ENCODE measurements around the gene KAT7. TPM values are rescaled to one million over a fixed set of nuclear protein-coding genes. Genes with fewer than 3 reads are reported as not detected.

The KAT7 gene
- polyA plus RNA-seq, 3 donors, result 17.5 to 28.1 (median 18.1) TPM

DNA sequence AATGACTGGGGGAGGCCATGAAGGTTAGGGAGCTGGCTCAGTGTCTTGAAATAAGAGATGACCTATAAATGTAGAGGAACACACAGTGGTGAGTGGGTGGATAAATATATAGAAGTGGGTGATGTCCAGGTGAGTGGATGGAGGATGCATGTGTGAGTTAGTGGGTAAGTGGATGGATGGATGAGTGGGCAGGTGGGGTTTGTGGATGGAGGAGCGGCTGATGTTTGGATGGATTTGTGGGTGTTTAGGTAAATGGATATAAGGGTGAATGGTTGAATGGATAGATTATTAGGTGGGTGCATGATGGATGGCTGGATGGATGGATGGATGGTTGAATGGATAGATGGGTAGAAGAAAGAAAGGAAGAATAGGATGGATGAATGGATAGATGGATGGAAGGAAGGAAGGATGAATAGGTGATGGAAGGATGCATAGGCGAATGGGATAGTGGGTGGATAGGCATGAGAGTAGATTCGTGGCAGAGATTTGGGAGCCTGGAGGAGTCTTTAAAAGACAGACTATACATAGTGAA, 78.5 kb downstream of the KAT7 start:
- no peak for DNase-seq
- Histone ChIP-seq H3K9ac (ENCODE audit: insufficient read depth, low read length, poor library complexity, severe bottlenecking) (no peak overlapping the region), H3K27ac (ENCODE audit: low read depth in 1 of 2, low read length in 2 of 2) (no peak overlapping the region), H3K4me2 (replicated peaks; ENCODE audit: extremely low read depth, low read length, poor library complexity, severe bottlenecking) (no peak overlapping the region), H3K27me3 (ENCODE audit: control insufficient read depth in 2 of 2, insufficient read depth in 2 of 2, low read length in 2 of 2) (peaks cover 0 to 8% of the 10 kb centered on the region in 2 donors), H3K79me2 (ENCODE audit: insufficient read depth, low read length) (no peaks in the 10 kb centered on the region), H3K4me3 (replicated peaks in 1 of 3; ENCODE audit: low read depth in 2 of 3, low read length in 3 of 3) (no peak overlapping the region), H2AFZ (ENCODE audit: insufficient read depth, low read depth, low read length, poor library complexity, severe bottlenecking) (no peak overlapping the region), H3K4me1 (ENCODE audit: control insufficient read depth in 1 of 2, insufficient read depth in 2 of 2, low read length in 2 of 2) (peaks cover 4 to 6% of the 10 kb centered on the region in 2 donors), H4K20me1 (ENCODE audit: insufficient read depth, low read length) (no peaks in the 10 kb centered on the region), H3K9me3 (replicated peaks in 1 of 2; ENCODE audit: control insufficient read depth in 1 of 2, insufficient read depth in 1 of 2, low read length in 2 of 2) (no peaks in the 10 kb centered on the region), H3K36me3 (replicated peaks in 1 of 2; ENCODE audit: control insufficient read depth in 1 of 2, insufficient read depth in 2 of 2, low read length in 2 of 2) (no peaks in the 10 kb centered on the region)
- H3K27me3 Mint-ChIP-seq (ENCODE audit: low read depth in 3 of 3), result peaks cover 5 to 27% (median 15%) of the 10 kb centered on the region in 3 donors
- TF ChIP-seq, protein P1, sequence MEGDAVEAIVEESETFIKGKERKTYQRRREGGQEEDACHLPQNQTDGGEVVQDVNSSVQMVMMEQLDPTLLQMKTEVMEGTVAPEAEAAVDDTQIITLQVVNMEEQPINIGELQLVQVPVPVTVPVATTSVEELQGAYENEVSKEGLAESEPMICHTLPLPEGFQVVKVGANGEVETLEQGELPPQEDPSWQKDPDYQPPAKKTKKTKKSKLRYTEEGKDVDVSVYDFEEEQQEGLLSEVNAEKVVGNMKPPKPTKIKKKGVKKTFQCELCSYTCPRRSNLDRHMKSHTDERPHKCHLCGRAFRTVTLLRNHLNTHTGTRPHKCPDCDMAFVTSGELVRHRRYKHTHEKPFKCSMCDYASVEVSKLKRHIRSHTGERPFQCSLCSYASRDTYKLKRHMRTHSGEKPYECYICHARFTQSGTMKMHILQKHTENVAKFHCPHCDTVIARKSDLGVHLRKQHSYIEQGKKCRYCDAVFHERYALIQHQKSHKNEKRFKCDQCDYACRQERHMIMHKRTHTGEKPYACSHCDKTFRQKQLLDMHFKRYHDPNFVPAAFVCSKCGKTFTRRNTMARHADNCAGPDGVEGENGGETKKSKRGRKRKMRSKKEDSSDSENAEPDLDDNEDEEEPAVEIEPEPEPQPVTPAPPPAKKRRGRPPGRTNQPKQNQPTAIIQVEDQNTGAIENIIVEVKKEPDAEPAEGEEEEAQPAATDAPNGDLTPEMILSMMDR (IDR thresholded peaks at IDR 0.05), result no peak
- peaks cover 6% of the 10 kb centered on the region for H3K4me1 Mint-ChIP-seq
- peaks cover 0 to 1% (median 0%) of the 10 kb centered on the region in 7 donors for H3K9me3 Mint-ChIP-seq
- WGBS (ENCODE audit: insufficient coverage), result 100% methylated on average over 1 of the region's 3 CpGs
- intact Hi-C loops (cut with micrococcal nuclease), result no loop called here
- H3K4me3 Mint-ChIP-seq, result no peak overlapping the region
- H3K27ac Mint-ChIP-seq, result no peak overlapping the region
- no peaks in the 10 kb centered on the region for H3K36me3 Mint-ChIP-seq

DNA sequence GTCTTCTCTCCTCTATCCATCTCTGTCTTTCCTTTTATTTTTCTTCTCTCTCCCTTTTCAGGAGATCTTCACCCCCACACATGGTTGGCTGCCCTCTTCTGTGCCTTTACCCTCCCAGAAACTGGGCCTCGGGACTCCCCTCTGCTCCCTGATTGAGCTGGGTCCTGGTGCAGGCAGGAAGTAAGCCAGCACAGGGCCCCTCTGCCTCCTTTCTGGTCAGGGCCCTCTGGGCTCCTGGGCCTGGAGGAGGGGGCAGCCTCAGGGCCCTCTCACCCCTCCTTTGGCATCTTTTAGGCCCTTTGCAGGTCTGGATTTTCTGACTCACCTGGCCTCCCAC, 80.5 kb downstream of the KAT7 start:
- WGBS (ENCODE audit: insufficient coverage), result 36% methylated on average over 1 of the region's 1 CpG
- Histone ChIP-seq H3K36me3 (replicated peaks in 1 of 2; ENCODE audit: control insufficient read depth in 1 of 2, insufficient read depth in 2 of 2, low read length in 2 of 2) (no peaks in the 10 kb centered on the region), H3K4me3 (replicated peaks in 1 of 3; ENCODE audit: low read depth in 2 of 3, low read length in 3 of 3) (no peak overlapping the region), H3K9ac (ENCODE audit: insufficient read depth, low read length, poor library complexity, severe bottlenecking) (no peak overlapping the region), H3K4me1 (ENCODE audit: control insufficient read depth in 1 of 2, insufficient read depth in 2 of 2, low read length in 2 of 2) (no peaks in the 10 kb centered on the region), H3K79me2 (ENCODE audit: insufficient read depth, low read length) (no peaks in the 10 kb centered on the region), H3K9me3 (replicated peaks in 1 of 2; ENCODE audit: control insufficient read depth in 1 of 2, insufficient read depth in 1 of 2, low read length in 2 of 2) (no peaks in the 10 kb centered on the region), H2AFZ (ENCODE audit: insufficient read depth, low read depth, low read length, poor library complexity, severe bottlenecking) (no peak overlapping the region), H3K27me3 (ENCODE audit: control insufficient read depth in 2 of 2, insufficient read depth in 2 of 2, low read length in 2 of 2) (no peaks in the 10 kb centered on the region), H3K4me2 (replicated peaks; ENCODE audit: extremely low read depth, low read length, poor library complexity, severe bottlenecking) (no peak overlapping the region), H3K27ac (ENCODE audit: low read depth in 1 of 2, low read length in 2 of 2) (no peak overlapping the region), H4K20me1 (ENCODE audit: insufficient read depth, low read length) (no peaks in the 10 kb centered on the region)
- Mint-ChIP-seq H3K36me3 (no peaks in the 10 kb centered on the region), H3K4me3 (no peak overlapping the region), H3K4me1 (peaks cover 2% of the 10 kb centered on the region), H3K9me3 (peaks cover 0 to 1% (median 0%) of the 10 kb centered on the region in 7 donors), H3K27me3 (ENCODE audit: low read depth in 3 of 3) (peaks cover 1 to 18% (median 17%) of the 10 kb centered on the region in 3 donors), H3K27ac (no peak overlapping the region)
- TF ChIP-seq, protein P1 (IDR thresholded peaks at IDR 0.05), result no peak
- intact Hi-C loops (cut with micrococcal nuclease), result no loop called here
- DNase-seq, result no peak

All from CD14-positive monocyte (primary cell).